GM18508 (cell line): Measurements from ENCODE around the gene TSHZ2.

Experiments
- ATAC-seq: cut with Tn5 transposase; IDR thresholded peaks from one replicate; pipeline ENCODE4 v1.9.1; 2021; ENCODE audit warnings: moderate number of reproducible peaks; ENCODE audit not compliant: insufficient read depth, unreplicated experiment

The TSHZ2 gene

DNA sequence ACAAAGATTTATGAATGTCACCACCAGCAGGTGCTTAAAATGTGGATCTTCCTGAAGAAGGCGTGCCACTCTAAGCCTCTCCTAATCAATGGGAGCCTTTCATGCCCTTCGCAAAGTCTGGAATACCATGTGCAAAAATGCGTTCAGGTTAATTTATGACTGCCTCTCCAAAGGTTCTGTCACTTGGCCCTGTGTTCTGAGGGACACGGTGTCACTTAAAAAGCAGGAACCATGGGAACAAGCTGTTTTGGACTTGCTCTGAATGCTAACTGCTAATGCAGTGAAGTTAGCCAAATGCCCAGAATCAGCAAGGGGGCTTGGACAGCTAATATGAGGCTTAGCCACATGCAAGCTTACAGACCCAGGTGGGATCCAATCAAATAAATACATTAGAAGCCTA is 250.3 kb downstream of the TSHZ2 start:
- no peak for ATAC-seq

DNA sequence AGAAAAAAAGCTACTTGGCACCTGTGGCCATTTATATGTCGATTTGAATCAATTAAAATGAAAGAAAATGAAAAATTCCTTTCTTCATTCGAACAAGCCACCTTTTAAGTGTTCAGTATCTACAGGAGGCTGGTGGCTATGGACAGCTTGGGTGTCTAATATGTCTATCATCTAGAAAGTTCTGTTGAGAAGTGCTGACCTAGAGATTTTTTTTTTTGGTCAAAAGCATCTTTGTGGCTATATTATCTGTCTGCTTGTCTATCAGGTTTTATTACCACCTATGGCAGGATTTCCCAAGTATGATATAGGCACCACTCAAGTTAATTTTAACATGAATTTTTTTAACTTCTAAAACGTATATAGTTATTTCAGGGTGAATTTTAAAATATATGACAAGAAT is 250.8 kb downstream of the TSHZ2 start:
- no peak for ATAC-seq

DNA sequence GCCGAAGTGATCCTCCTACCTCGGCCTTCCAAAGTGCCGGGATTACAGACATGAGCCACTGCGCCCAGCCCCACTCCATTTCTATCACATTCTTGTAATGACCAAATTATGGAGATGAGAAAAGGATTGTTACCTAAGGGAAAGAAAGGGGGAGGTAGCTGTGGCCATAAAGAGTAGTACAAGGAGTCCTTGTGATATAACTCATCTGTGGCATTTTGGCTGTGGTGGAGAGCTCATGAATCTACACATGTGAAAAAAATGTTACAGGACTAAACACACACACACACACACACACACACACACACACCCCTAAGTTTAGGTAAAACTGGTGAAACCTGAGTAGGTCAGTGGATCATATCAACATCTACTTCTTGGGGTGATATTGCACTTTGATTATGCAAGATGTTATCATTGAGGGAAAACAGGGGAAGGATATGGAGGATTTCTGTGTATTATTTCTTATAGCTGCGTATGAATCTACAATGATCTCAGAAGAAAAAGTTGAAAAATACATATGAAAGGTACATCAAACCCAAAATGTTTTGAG is 251.5 kb downstream of the TSHZ2 start:
- ATAC-seq = no peak

DNA sequence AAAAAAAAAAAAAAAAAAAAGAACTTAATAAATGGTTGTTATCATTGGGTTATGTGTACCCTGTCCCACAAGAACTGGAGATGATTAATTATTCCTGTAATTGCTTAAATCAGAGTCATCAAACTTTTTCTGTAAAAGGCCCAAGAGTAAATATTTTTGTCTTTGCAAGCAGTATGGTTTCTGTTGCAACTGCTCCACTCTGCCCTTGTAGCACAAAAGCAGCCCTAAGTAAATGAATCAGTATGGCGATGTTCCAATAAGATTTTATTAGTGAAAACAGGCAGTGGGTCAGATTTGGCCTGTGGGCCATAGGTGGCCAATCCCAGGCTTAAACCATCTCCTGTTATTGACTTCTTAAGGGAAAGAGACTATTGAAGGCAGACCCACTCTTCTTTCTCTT is 252.7 kb downstream of the TSHZ2 start:
- no peak for ATAC-seq

DNA sequence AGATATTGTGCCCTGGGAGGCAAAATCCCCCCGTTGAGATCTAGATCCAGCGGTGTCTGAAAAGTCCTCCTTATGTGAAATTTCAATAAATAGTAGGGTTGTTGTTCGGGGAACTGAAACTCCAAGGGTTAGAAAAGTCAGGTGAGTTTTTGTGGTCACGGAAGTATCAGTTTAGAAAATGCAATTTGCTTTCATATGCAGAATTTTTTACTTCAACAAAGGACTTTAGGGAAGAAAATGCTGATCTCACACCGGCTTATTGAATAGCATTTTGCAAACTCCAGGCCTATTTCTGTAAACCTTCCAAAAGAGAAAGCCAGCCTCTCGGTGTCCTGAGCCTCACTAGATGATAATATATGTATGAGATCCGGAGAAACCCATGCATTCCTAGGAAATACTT is 254.7 kb downstream of the TSHZ2 start:
- no peak for ATAC-seq

DNA sequence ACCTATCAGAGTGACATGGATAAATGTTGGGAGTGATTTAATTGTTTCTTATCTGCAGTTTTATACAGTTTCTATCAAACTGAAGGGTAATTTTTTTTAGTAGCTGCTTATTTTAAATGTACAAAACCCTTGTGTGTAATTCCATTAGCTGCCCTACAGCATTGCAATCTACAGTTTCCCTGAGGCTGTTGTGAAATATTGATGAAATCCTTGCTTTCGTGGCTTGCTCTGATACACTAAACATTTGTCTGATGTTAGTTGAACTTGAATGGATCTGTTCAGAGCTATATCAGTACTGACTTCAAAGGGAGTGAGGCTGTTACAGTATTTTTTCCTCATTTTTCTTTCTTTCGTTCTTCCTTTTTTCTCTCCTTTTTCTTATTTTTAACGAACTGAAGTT is 255.4 kb downstream of the TSHZ2 start:
- ATAC-seq = no peak

DNA sequence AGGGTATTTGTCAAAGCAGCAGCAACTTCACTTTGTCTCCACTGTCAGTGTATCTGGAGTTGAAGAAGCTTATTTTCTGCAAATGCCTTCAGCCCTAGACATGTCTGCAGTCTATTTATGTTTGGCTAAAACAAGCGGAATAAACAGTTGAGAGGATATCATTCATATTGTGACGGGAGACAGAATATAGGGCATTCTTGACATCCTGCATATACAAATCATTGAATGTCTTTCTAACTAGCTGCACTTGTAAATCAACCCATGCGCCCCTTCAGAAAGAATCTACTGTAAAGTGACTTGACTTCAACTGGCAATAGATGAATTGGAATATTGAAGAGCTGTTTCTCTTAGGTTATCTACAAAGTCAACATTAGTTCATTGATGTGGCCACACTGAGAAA is 258.9 kb downstream of the TSHZ2 start:
- no peak for ATAC-seq

DNA sequence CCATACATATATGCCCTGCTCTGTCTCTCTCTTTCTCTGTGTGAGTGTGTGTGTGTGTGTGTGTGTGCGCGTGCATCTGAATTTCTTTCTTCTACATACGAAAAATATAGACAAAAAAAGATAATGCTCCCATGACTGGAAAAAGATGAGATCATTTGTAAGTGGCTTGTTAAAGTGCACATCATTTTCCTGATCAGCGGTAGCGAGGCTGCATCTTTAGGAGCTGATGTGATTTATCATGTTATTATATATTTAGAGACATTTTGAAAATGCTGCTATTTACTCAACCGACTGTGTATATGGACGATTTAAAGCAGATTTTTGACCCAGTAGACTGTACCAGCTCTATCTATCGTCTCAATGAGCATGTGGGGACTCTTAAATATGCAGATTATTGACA is 265.3 kb downstream of the TSHZ2 start:
- no peak for ATAC-seq

DNA sequence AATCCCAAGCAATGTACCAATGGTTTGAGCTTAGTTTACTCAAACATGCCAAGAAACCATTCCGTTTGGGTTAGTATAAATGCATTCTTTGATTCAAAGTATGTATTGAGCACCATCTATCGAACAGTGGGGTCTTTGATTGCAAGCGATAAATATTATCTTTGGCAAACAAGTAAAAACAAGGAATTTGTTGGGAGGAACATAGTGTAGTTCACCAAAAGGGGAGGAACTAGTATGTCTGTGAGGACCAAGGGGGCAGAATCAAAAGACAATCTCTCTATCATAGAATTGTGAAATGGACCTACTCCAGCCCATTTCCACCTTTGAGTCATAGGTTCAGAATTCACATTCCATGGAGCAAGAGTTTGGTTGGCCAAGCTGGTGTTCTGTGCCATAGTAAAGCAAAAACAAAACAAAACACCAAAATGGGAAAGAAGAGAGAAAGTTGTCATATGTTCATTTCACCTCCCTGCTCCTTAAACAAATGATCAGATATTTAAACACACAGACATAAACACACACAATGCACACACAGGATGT is 266.0 kb downstream of the TSHZ2 start:
- no peak for ATAC-seq

DNA sequence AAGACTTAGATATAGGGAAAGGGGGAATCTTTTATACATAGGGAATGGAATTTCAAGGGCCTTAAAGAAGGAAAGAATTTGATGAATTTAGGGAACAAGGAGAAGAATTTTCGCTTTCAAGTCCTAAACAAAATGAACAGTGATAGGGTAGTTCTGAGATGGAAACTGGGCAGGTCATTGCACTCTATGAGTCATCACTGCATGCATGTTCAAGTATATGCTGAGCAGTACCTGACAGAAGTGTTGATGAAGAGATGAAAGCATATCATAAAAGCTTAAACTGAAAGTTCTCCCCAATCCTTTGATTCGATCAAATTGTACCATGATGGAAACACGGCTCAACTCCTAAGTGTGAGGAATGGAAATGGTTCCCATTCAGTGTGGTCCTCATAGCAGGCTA is 271.0 kb downstream of the TSHZ2 start:
- no peak for ATAC-seq

DNA sequence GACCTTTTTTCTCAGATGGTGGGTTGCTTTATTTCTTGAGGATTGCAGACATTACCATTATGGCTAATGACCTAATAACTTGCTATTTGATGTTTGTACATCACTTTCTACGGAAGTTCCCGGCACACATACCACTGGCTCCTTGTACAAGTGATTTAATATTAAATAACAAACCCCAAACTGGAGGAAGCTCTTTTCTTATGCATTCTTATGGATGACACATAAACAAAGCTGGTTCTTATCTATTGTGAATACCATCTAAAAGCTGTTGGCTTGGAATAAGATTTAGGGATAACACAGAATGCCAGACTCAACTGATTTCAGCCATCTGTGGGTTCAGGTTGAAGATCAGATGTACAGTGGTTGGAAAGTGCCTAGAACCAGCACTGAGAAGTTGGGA is 272.6 kb downstream of the TSHZ2 start:
- no peak for ATAC-seq

DNA sequence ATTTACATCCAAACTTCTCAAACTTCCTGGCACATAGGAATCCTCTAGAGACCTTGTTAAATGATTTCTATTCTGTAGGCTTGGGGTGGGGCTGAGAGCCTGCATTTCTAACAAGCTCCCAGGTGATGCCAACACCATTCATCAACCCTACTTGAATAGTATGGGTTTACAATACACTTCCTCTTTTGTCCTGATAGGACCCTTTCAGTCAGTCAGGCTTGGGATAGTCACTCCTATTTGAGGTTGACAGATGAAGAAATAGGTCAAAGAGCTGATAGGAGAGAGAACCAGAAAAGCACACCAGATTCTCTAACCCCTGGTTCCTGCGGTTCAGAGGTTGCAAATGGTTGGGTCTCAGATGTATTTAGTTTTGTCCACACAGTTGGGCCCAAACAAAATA is 273.4 kb downstream of the TSHZ2 start:
- ATAC-seq = no peak

DNA sequence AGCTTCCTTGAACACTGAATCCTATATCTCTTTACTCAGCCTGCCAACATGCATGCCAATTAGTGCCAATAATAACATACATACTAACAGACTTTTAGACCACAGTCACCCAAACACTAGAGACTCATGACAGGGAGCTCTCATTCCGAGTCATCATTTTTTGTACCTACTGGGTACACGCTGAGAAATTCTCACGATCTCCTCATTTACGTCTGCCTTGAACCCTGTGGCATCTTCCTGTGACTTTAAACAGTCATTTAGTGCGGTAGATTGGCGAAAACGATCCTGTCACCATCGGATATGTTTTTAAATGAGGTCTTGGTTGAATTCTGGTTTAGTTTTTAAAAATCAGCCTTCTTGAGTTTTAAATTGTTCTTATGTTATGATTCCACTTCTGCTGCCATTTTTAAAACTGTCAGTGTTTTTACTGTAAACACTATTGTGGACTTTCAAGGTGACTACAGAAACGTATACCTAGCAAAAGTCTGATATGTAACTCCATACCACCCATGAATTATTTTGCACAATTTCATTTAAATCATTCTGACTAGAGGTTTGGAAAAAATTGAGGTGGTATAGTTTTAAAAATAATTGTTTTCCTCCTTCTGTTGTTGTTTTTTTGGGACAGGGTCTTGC is 275.4 kb downstream of the TSHZ2 start:
- no peak for ATAC-seq

DNA sequence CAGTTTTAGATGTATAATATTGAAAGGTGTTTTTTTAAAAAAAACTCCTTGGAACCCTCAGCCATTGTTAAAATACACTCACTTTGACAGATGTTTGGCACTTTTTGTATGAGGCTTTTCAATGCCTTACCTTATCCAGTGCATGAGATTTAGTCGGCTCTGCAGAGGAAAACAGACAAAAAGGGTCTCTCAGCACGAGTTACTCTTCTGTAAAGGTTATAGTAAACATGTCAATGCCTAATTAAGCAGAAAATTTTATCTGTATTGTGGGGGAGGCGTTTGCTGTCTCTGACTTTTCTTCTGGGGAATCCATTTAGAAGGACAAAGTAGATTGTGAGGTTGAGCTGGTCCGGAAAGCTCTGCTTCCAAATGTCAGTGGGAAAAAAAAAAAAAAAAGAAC is 278.3 kb downstream of the TSHZ2 start:
- ATAC-seq = no peak

DNA sequence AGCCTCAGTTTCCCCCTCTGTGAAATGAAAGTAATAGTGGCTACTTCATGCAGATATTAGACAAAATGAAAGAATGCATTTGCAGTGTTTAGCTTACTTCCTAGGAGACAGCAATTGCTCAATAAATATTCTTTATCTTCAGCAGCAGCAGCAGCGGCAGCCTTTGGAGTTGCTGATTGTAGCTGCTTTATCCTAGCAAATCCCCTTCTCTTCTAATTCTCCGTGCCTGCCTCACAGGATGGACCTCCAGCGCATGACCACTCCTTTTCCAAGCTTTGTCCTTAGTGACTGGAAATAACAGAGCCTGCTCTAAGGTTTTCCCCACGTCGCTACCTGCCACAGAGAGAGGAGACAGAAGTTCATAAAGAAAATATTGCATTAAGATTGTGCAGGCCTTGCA is 279.8 kb downstream of the TSHZ2 start:
- no peak for ATAC-seq

DNA sequence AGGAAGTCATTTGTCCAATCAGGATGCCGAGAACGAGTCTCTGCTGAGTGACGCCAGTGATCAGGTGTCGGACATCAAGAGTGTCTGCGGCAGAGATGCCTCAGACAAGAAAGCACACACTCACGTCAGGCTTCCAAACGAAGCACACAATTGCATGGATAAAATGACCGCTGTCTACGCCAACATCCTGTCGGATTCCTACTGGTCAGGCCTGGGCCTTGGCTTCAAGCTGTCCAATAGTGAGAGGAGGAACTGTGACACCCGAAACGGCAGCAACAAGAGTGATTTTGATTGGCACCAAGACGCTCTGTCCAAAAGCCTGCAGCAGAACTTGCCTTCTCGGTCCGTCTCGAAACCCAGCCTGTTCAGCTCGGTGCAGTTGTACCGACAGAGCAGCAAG is 281.5 kb downstream of the TSHZ2 start:
- no peak for ATAC-seq

DNA sequence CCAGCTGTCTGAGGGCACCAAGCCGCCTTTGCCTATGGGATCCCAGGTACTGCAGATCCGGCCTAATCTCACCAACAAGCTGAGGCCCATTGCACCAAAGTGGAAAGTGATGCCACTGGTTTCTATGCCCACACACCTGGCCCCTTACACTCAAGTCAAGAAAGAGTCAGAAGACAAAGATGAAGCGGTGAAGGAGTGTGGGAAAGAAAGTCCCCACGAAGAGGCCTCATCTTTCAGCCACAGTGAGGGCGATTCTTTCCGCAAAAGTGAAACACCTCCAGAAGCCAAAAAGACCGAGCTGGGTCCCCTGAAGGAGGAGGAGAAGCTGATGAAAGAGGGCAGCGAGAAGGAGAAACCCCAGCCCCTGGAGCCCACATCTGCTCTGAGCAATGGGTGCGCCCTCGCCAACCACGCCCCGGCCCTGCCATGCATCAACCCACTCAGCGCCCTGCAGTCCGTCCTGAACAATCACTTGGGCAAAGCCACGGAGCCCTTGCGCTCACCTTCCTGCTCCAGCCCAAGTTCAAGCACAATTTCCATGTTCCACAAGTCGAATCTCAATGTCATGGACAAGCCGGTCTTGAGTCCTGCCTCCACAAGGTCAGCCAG is 283.0 kb downstream of the TSHZ2 start:
- ATAC-seq = no peak

DNA sequence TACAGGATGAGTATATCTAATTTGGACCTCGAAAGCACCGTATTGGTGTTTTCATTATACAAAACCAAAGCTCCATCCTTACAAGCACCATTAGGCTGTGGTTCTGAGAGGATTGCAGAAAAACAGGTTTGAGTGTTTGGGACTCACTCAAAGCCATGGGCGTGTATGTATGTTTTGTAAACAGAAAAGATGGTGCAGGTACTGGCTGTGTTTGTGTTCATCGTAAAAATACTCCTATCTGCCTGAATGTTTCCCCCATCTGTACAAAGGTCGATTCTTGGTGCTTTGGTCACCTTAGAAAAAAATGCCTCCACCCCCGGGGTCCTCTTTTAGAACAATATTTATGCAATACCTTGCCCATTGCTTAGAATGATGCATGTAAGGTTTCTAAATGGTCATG is 286.6 kb downstream of the TSHZ2 start:
- ATAC-seq = no peak

DNA sequence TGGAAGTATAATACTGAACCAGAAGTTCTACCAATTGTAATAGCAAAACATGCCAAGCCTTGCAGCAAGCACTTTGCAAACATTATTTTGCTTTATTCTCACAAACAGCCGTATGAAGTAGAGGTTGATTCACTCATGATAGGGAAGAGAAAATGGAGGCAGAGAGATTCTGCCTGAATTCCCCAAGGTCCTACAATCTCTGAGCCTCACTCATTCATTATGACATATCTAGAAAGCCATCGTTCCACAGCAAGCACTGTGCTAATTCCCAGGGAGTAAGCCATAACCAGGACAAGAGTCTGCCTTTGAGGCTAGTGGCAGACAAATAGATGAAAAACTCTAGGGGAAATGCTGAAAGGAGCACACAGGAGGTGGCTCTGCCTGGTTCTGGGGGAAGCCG is 288.0 kb downstream of the TSHZ2 start:
- no peak for ATAC-seq

DNA sequence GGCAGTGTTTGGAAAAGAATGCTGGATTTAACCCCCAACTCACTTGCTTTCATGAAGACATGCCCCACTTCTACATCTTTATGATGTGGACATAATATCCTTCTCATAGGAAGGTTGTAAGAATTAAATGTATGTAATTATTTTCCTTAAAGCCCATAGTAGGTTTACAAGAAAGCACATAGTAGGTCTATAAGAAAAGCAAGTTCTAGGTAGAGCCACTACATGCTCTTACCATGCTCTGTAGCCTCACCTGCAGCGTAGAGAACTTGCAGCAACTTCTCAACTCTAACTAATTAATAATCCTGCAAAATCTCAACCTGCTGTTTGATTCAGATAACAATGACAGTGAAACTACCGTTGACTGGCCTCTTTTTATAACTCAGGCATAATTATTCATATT is 288.4 kb downstream of the TSHZ2 start:
- ATAC-seq = no peak

DNA sequence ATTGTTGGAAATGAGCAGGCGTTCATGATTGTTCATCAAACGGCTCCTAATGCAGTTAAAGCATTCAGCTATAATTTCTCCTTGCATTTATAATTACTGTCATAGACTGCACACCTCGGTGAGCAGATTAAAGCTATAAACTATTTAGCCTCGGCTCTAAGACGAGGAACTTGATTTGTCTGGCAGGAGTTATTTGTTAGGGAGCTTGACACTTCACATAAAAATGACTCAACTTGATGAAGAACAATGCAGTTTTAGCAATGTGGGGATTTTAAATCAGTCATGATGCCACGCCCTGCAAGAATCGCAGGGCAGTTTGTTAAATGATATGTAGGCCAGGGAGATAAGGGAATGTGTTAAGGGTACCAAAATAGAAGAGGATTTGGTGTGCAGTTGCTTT is 290.2 kb downstream of the TSHZ2 start:
- no peak for ATAC-seq
